GM21447 (cell line): ENCODE data around the gene ASIC2.

ENCODE experiments used
- ATAC-seq: cut with Tn5 transposase; IDR thresholded peaks from one replicate; pipeline ENCODE4 v1.9.1; 2021; ENCODE audit not compliant: unreplicated experiment

ASIC2 gene

DNA sequence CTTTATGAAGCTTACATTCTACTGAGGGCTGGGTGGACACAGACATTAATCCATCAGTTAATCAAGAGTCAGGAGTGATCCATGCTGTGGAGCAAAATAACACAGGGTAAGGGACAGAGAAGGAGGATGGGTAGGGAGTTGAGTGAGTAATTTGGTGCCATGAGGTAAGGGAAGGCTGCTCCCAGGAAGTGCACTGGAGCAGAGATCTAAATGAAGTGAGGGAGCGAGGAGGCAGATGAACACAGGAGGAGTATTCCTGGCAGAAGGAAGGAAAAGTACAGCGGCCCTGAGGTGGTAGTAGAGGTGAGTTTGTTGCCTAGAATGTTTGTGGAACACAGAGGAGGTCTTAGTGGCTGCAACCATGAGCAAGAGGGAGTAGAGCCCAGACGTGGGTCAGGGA is 34.8 kb downstream of the ASIC2 start:
- no peak for ATAC-seq

GRCh38 chr17:33245183-33245582 is 47.9 kb downstream of the ASIC2 start:
- no peak for ATAC-seq

DNA sequence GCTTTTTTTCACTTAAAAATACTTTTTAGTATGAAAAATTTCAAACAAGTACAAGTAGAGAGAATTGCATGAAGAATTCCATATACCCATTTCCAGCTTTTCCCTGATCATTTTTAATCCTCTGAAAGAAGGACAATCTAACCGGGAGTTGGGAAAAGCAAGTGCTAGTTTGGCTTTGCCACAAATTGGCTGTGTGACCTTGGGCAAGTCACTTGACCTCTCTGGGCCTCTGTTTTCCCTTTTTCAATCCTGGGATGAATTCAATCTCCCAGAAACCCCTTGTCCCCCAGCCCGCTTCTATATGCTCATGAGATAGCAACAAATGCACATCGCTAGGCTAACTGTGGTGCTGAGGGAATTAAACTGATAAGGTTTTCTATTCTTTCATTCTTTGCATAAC is 49.4 kb downstream of the ASIC2 start:
- ATAC-seq, result no peak

GRCh38 chr17:33242375-33243124 is 50.5 kb downstream of the ASIC2 start:
- ATAC-seq, result no peak

DNA sequence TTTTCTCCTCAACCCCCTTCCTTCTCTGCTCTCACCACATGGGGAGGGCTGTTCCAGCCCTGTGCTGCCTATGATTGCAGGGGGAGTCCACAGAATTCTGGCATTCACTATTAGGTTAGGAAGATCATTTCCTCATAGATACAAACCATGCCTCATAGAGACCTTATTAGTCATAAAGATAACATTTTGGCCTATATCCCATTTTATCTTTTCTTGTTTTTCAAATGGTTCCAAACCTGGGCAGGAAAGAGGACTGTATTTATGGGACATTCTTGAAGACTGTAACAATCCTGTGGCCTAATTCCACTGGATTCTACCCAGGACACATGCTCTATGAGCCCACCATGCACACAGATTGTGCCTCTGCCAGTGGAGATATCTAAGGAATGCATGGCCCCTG is 51.7 kb downstream of the ASIC2 start:
- ATAC-seq, result no peak

- no peak for ATAC-seq
Measured at GRCh38 chr17:33240362-33240761, 52.7 kb downstream of the ASIC2 start.

DNA sequence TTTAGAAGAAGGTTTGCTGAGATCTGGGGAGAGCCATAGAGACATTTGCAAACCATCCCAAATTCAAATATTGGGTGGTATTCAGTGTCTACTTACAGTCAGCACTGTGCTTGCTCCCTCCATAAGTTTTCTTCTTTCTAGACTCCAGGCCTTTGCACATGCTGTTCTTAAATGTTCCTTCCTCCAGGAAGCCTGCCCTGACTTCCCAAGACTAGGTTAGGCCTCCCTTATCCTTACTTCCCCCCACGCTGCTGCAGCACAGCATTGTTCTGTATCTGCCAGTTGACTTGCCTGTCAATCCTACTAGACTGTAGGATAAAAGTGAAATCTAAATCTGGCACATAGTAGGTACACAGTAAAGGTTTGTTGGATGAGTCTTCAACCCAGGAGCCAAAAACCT is 53.4 kb downstream of the ASIC2 start:
- no peak for ATAC-seq

- no peak for ATAC-seq
Measured at GRCh38 chr17:33234930-33235685, 58.0 kb downstream of the ASIC2 start.

GRCh38 chr17:33234233-33234632 is 58.9 kb downstream of the ASIC2 start:
- no peak for ATAC-seq

- ATAC-seq, result no peak
Measured at GRCh38 chr17:33233811-33234177, 59.3 kb downstream of the ASIC2 start.

GRCh38 chr17:33229499-33229898 is 63.6 kb downstream of the ASIC2 start:
- ATAC-seq, result no peak

DNA sequence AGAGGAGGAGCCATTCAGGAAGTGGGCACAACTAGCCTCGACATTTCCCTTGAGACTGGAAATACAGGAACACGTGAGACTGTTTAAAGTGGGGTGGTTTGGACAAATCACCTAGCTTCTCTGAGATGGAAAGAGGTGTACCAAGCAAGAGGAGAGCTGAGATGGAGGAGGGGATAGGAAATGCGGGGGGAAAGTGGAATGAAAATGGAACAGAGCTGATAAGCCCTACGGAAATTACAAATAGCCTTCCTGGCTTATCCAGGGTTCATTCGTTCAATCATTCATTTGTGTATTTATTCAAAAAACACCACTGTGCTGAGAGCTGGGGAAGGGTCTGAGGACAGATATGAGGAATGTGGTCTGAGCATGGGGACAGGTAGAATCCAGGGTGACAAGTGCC is 64.1 kb downstream of the ASIC2 start:
- ATAC-seq, result no peak

DNA sequence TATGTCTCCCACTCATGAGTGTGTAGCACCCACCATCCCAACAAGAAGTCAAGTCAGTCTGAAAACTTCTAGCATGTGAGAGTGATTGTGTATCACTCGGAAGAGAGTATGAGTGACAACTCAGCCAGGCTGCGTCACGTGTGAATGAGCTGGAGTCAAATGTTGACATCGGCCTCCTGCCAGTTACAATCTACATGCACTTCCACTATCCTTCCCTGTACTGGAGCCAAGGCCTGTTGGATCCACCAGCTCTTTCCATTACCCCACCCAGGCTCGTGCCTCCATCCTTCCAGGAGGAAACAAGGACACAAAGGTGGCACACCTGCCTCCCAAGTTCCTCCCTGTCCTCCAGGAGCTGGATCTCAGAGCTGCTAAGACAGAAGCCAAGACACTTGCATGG is 64.5 kb downstream of the ASIC2 start:
- no peak for ATAC-seq

GRCh38 chr17:33227911-33228310 is 65.2 kb downstream of the ASIC2 start:
- no peak for ATAC-seq

DNA sequence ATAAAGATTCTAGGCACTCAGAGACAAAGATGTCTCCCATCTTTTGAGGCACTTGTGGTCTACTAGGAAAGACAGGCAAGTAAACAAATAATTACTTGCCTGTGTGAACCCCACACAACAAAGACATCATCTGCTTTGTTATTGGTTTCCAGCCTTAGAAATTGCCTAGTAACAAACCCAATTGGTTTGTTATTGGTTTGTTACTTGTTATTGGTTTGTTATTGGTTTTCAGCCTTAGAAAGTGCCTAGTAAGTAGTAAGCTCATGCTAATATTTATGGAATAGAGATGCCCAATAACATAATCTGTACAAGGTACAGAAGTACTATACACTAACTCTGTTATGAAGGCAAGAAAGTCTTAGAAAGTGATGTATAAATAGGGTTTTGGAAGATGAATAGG is 67.1 kb downstream of the ASIC2 start:
- no peak for ATAC-seq

- no peak for ATAC-seq
Measured at GRCh38 chr17:33225509-33225908, 67.6 kb downstream of the ASIC2 start.

GRCh38 chr17:33220036-33220435 is 73.1 kb downstream of the ASIC2 start:
- ATAC-seq, result no peak

DNA sequence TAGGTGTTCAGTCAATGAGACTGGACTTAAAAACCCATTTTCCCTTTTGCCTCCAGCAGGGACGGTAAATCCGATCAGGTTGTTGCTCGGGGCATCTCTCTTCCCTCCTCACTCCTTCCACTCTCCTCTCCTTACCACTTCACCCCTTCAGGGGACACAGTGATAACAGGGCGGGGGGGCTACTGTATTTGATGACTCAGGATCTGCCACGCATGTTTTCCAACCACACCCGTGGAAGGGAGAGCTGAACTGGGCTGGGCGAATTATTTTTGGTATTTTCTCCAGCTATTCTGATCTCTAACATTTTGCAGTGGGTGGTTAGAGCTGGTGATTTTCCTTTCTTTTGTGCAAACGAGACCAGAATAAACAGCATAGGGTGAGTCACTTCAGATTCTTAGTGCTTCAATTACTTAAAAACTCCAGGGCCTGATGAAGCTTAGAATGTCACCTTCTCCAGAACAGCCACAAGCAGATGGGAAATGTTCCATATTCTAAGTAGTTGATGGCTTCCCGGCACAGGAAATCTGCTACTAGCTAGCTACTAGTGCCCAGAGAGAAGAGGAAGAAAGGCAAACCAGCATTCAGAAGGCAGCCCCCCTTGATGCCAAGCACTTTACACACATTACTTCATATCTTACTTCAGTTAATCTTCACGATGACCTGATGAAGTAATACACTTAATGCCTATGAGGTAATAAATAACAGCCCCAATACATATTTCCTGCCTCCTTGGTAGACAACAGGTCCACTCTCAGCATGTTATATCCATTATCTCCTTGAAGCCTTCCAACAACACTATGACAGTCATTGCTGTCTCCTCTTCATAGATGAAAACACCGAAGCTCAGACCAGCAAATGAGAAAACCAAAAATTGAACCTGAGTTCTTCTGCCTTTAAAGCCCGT is 74.1 kb downstream of the ASIC2 start:
- no peak for ATAC-seq

DNA sequence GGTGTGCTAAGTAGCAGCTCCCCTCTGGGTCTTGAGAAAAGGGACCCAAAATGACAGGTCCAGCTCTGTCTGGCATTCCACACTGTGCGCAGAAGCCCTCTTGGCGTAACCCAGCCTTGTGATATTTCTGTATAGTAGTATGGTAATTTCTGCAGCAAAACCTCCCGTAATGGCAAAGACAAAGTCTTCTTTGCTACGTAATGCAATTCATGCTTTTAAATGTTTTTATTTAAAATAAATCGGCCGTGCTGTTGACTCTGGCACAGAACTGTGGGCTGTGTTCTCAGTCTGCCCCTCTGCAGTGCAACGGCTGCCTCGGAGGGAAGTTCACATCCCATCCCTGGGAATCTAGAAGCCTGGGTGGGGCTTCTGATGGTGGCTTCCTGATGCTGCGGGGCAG is 75.2 kb downstream of the ASIC2 start:
- ATAC-seq, result no peak

DNA sequence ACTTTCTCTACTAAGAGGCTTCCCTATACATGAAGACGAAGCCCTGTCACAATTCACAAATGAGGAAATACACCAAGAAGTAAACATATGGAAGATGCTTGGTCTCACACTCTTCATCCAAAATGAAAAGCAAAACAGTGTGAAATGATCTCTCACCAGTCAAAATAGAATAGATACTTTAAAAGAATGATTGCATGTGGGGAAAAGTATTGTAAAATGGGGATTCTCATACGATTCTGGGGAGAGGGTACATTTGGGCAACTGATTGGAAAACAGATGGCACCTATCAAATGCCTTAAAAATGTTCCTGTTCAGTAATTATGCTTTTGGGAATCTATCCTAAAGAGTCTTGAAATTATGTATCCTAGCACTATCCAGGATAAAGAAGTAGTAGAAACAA is 78.1 kb downstream of the ASIC2 start:
- no peak for ATAC-seq

DNA sequence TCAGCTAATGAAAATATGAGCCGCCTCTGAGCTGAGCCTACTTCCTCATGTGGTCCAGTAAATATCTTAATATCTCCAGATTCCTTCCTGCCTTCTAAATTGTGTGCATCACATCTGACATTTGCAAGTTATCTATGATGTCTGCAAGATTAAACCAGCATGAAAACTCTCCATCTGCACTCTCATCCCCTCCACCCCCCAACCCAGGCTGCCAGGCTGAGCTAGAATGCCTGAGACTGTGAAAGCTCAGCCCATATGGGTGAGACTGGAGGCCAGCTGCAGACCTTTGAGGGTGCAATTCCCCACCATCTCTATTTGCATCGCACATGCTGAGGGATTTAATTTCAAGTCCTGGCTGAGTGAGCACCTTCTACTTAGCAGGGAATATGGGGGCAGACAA is 82.8 kb downstream of the ASIC2 start:
- no peak for ATAC-seq

DNA sequence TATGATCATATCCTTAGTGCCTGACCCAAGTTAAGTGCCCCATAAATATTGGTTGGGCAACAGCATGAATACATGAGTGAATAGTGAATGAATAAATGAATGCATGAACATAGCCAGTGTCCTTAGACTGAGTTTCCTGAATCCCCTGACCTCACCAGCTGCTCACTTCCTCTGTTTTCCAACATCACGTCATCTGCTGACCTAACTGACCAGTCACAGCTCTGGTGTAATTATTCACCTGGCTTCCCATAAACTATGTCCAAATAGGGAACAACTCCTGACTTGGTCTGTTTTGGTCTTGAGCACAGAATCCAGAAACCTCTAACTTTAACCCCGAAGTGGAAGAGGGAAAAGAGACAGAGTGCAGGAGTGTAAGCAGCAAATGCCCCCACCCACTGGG is 83.4 kb downstream of the ASIC2 start:
- ATAC-seq, result no peak
